ENCODE data around the gene CHRM4.

Gene CHRM4

GRCh38 chr11:46391578-46392420 is at the start of gene CHRM4:
Gene CHRM4 (minus strand): TSS chr11:46391776. CDS start chr11:46386557, 5,219 bp downstream.
- DNase-seq (ENCODE audit: low read depth, low spot score): no peak

DNA sequence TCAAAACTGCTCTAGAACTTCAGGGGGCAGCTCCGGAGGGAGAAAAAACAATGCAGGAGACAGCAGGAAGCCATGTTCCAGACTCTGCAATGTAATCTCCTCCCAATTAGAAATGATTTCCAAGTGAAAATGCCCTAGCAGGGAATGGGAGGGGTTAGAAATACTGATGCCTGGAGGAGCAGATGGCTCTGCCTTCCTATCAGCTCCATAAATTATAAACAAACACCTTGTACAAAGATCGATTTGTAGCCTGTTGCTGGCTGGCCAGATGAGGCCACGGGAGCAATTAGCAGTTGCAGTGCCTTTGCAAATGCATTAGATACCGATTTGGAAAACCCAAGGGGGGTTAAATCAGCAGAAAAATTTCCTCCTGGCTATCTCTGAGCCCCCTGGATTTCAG is 46.6 kb upstream of the CHRM4 start:
- no peak for DNase-seq (ENCODE audit: low read depth, low spot score)

DNA sequence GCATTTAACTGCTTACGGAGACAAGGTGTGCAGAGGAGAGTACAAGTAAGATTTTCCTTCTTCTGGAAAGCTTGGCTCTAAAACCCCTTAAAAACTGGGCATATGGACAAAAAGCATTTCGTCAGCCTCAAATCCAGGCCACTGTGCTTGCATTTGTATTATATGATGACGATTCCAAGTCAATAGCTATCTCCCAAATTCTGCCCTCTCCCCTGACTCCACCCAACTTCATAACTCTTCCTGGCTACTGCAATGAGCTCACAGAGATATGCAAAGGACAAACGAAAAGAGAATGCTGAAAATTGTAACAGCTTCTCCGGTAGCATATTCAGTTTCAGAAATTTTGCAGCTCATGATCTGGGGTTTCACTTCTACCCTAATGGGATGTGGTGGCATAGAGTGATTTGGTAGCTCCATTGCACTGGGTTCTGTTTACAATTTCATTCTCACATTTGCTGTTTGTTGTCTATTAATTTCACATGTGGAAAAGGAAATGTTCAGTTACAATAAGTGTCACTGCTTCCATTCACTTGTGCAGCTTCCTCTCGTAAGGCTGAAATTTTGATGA is 45.6 kb upstream of the CHRM4 start:
- no peak for DNase-seq (ENCODE audit: low read depth, low spot score)

GRCh38 chr11:46436113-46436512 is 44.5 kb upstream of the CHRM4 start:
- DNase-seq (ENCODE audit: low read depth, low spot score): no peak

GRCh38 chr11:46435679-46436078 is 44.1 kb upstream of the CHRM4 start:
- no peak for DNase-seq (ENCODE audit: low read depth, low spot score)

DNA sequence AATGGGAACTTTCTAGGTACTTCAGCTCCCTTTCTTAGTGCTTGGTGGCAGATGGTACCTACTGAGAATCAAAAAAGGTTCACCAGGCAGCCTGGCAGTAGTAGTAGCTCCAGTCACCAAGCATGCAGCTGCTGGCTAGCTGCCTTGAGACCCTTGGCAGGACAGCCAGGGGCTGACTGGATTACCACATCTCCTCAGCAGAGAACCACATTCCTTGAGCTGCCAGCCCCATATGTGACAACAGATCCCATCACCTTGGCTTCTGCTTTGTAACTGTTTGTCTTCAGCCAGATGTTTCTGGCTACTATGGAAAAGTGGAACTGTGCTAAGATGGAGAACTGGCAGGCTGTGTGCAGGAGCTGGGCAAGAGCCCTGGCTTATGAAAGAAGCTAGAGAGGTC is 39.6 kb upstream of the CHRM4 start:
- no peak for DNase-seq (ENCODE audit: low read depth, low spot score)

DNA sequence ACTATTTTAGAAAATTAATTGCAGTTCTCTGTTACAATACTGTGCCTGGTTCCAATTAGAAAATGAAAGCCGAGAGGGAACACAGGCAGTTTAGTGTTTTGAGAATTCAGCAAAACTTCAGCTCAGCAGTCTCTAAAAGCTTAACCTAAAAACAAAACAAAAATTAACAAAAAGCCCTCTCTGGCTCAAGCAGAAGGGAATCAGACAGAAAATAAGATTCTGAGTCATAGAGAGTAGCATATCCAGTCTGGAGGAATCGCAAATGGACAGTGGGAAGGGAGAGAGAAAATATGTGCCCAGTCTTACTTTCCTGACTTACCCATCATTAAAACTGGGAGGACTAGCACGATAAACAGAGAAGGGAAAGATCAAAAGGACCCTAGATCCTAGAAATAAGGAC is 38.1 kb upstream of the CHRM4 start:
- no peak for DNase-seq (ENCODE audit: low read depth, low spot score)

DNA sequence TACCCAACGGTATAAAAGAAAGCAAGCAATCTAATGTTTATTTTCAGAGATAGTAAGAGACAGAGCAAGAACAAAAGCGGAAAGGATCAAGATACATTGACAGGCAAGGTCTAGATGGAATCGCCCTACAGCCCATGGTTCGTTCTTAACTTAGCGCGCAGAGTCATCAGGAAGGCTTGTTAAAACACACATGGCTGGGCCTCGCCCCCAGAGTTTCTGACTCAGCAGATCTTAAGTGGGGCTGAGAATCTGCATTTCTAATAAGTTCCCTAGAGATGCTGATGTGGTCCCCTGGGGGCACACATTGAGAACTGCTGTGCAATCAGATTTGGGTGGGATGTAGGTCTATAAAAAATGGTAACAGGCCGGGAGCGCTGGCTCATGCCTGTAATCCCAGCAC is 35.8 kb upstream of the CHRM4 start:
- DNase-seq (ENCODE audit: low read depth, low spot score): no peak

GRCh38 chr11:46426233-46426991 is 34.8 kb upstream of the CHRM4 start:
- no peak for DNase-seq (ENCODE audit: low read depth, low spot score)

DNA sequence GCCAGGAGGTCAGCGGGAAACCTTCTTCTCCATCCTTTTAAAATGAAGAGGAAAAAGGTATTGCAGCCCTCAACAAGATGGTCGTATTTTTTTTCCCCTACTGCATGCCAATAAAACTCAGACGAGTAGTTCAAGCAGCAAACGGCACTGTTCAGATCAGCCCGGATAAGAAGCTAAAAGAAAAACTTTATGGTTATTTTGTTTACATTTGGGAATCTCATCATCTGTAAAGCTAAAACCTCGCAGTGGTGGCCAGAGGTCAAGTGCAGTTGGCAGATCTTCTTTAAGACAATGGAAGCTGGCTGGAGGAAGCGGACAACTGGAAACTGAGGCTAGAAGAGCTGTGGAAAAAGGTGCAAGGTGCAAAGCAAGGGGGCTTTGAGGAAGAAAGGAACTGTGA is 31.0 kb upstream of the CHRM4 start:
- no peak for DNase-seq (ENCODE audit: low read depth, low spot score)

GRCh38 chr11:46421257-46421880 is 29.8 kb upstream of the CHRM4 start:
- DNase-seq (ENCODE audit: low read depth, low spot score): no peak

DNA sequence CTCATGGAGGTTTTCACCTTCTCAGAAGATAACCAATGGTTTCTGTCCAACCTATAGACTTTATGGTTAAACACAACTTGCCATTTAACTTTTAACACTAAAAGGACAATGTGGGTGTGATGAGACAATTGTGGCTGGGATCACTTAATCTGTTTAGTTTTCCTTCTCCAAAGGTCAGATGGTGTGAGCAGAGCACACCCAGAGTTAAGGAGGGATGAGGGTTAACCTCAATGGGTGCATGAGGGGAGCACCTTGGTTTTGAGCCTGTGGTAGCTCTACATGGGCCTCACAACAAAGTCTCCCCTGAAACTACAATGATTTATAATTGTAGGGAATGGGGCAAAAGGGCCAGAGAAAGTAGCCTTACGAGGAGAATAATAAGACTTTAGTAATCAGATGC is 28.9 kb upstream of the CHRM4 start:
- DNase-seq (ENCODE audit: low read depth, low spot score): no peak

- no peak for DNase-seq (ENCODE audit: low read depth, low spot score)
Measured at GRCh38 chr11:46418751-46419150, 27.2 kb upstream of the CHRM4 start.

GRCh38 chr11:46417711-46418110 is 26.1 kb upstream of the CHRM4 start:
- no peak for DNase-seq (ENCODE audit: low read depth, low spot score)

DNA sequence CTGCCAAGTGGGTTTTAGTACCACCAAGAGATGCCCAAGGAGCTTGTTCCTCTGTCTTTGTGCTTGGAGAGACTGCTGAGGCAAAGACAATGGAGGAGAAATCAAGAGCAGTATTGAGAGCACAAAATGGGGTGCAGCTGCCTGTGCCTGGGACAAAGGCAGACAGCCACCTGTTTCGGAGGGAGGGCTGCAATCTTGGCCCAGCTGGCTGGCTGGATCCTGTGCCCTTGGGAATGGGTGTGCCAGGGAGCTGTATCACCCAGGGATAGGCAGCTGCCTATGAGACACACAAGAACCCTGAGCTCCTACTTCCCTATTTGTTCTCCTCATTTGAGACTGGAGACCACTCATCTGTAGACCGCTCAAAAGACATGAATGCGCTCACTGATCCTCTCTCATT is 23.3 kb upstream of the CHRM4 start:
- no peak for DNase-seq (ENCODE audit: low read depth, low spot score)

- DNase-seq (ENCODE audit: low read depth, low spot score): no peak
Measured at GRCh38 chr11:46414466-46414796, 22.9 kb upstream of the CHRM4 start.

GRCh38 chr11:46413760-46414465 is 22.3 kb upstream of the CHRM4 start:
- no peak for DNase-seq (ENCODE audit: low read depth, low spot score)

- no peak for DNase-seq (ENCODE audit: low read depth, low spot score)
Measured at GRCh38 chr11:46410021-46410420, 18.4 kb upstream of the CHRM4 start.

DNA sequence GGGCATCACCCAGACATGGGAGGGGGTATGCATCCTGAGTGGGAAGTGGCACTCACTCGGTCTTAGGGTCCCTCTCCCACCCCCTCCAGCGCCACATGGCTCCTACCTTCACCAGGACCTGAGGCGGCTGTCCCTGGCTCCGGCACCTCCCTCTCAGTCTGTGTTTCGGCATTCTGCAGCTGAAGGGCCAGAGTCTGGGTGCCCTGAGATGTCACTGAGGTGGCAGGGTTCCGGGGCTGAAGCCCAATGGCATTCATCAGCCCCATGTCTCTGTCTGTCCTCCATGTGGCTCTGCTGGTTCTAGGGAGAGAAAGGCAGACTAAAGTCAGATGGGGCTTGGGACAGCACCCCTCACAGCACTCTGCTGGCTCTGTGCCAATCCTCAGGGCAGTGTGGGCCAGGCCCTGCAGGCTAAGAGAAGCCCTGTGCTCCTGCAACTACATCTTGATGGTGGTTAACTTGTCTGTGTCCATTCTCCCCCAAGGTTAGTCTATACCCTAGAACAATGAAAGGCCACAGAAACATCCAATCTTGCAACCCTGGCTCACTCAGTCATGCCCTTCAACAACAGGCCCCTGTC is 16.9 kb upstream of the CHRM4 start:
- DNase-seq (ENCODE audit: low read depth, low spot score): no peak

DNA sequence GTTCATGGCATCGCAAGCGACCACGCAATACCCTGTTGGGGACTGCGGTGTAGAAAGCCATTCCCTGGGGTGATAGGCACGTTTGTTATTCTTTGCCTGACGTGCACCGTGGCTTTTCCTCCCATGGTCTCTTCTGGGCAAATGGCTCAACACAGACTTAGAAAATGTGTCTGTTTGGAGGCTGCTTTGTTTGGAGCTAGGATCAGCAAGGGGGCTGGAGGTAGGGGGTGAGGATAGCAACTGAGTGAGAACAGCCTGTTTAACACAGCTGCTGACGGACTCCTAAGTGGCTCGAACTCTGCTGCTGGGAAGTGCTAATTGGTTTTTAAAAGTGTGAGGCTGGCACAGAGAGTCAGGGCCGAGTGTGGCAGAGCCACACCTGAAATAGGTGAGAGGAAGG is 16.1 kb upstream of the CHRM4 start:
- DNase-seq (ENCODE audit: low read depth, low spot score): no peak

- no peak for DNase-seq (ENCODE audit: low read depth, low spot score)
Measured at GRCh38 chr11:46404476-46405017, 13.0 kb upstream of the CHRM4 start.
